Lung (tissue), 12 donors: ENCODE data around the gene ABCC10. TPM values are rescaled to one million over a fixed set of nuclear protein-coding genes. Genes with fewer than 3 reads are reported as not detected.

Experiments
- ATAC-seq: fragments of 200-7000 bp; cut with Tn5 transposase; one replicate; pipeline ENCODE4 v1.9.1; 2020; ENCODE audit warnings: moderate number of reproducible peaks; ENCODE audit not compliant: insufficient read depth, low FRiP score
- DNase-seq, 3 donors: peaks; one replicate each; pipeline ENCODE4 v3.0.0-alpha.2; 2013 to 2017
- H3K27ac ChIP-seq, 2 donors: one replicate each; pipeline ENCODE4 v1.5.1; 2013; ENCODE audit warnings: mild to moderate bottlenecking in 2 of 2, moderate library complexity in 2 of 2, control low read depth in 1 of 2, inconsistent platforms in 1 of 2, low read depth in 1 of 2, low read length in 1 of 2
- H3K27me3 ChIP-seq, 3 donors: one replicate each; pipeline ENCODE4 v1.5.1; 2013; ENCODE audit warnings: low read length in 2 of 3; ENCODE audit not compliant: control insufficient read depth in 3 of 3, insufficient read depth in 3 of 3
- H3K36me3 ChIP-seq, 4 donors: one replicate each; pipeline ENCODE4 v1.5.1; 2013; ENCODE audit warnings: low read length in 4 of 4, mild to moderate bottlenecking in 1 of 4, moderate library complexity in 1 of 4; ENCODE audit not compliant: control insufficient read depth in 4 of 4, insufficient read depth in 4 of 4
- H3K4me1 ChIP-seq, 5 donors: one replicate each; pipeline ENCODE4 v1.5.1; 2013; ENCODE audit warnings: low read length in 5 of 5, mild to moderate bottlenecking in 2 of 5, moderate library complexity in 1 of 5; ENCODE audit not compliant: control insufficient read depth in 5 of 5, insufficient read depth in 5 of 5
- H3K4me3 ChIP-seq: one replicate; pipeline ENCODE4 v1.5.1; 2013; ENCODE audit warnings: mild to moderate bottlenecking, control low read depth, moderate library complexity
- H3K9ac ChIP-seq, 2 donors: one replicate each; pipeline ENCODE4 v1.5.1; 2013; ENCODE audit warnings: low read length in 2 of 2, control low read depth in 1 of 2; ENCODE audit not compliant: insufficient read depth in 1 of 2
- H3K9me3 ChIP-seq, 4 donors: one replicate each; pipeline ENCODE4 v1.5.1; 2013; ENCODE audit warnings: low read length in 3 of 4, mild to moderate bottlenecking in 1 of 4, moderate library complexity in 1 of 4; ENCODE audit not compliant: control insufficient read depth in 4 of 4, insufficient read depth in 3 of 4
- CTCF ChIP-seq: IDR thresholded peaks from 2 replicates; pipeline ENCODE4 v1.5.1; 2012; ENCODE audit warnings: mild to moderate bottlenecking; ENCODE audit errors: control extremely low read depth, extremely low read depth
- WGBS, 2 donors: extraction: QIAGEN DNeasy Blood & Tissue Kit; methylation state at CpG; one replicate each; pipeline ENCODE4 v1.1.7; 2013; 5-methylcytosine and 5-hydroxymethylcytosine counted together
- polyA plus RNA-seq, 2 donors: library from polyadenylated mRNA; stranded (reverse); fragments of 200-250 nt; gene quantifications; one replicate each; pipeline ENCODE4 v1.2.1, GENCODE V29; 2013
- total RNA-seq, 2 donors: library from RNA; depleted of rRNA in 1 of 2; stranded (reverse); fragments of >200 nt in 1 of 2; gene quantifications; one replicate each; pipeline ENCODE4 v1.2.1, GENCODE V29; 2014 to 2021
- donor health status: control.
- donor health status: control.
- donor health status: Bipolar disorder and iron deficiency.
- donor health status: healthy.
- donor health status: DM: yes; HTN: yes; CAD: no.

The ABCC10 gene
- total and polyA plus RNA-seq, 4 donors, result 15.7 to 43.3 (median 26.2) TPM

- H3K36me3 ChIP-seq, result peaks cover 0 to 14% (median 4%) of the 10 kb centered on the region in 4 donors
- H3K9ac ChIP-seq, result no peak overlapping the region
- no peak for ATAC-seq
- no peaks in the 10 kb centered on the region for H3K27me3 ChIP-seq
- no peak for TF ChIP-seq CTCF
- DNase-seq, result no peak
- peaks cover 2 to 25% (median 8%) of the 10 kb centered on the region in 5 donors for H3K4me1 ChIP-seq
- no peaks in the 10 kb centered on the region for H3K9me3 ChIP-seq
- H3K27ac ChIP-seq, result no peak overlapping the region
- 86 to 94% methylated on average over 19 of the region's 19 CpGs for WGBS, 2 donors
- H3K4me3 ChIP-seq, result no peak overlapping the region
These were observed 4.9 kb downstream of the ABCC10 start for GRCh38 chr6:43432009-43432945.

- Histone ChIP-seq H3K9me3 (no peaks in the 10 kb centered on the region), H3K4me1 (peaks cover 2 to 27% (median 8%) of the 10 kb centered on the region in 5 donors), H3K36me3 (peaks cover 0 to 15% (median 4%) of the 10 kb centered on the region in 4 donors), H3K4me3 (no peak overlapping the region), H3K9ac (no peak overlapping the region), H3K27ac (no peak overlapping the region), H3K27me3 (no peaks in the 10 kb centered on the region)
- no peak for ATAC-seq
- no peak for DNase-seq
- no peak for TF ChIP-seq CTCF
- WGBS, 2 donors, result 83 to 97% methylated on average over 8 of the region's 8 CpGs
These were observed 5.8 kb downstream of the ABCC10 start for GRCh38 chr6:43433148-43433547.

DNA sequence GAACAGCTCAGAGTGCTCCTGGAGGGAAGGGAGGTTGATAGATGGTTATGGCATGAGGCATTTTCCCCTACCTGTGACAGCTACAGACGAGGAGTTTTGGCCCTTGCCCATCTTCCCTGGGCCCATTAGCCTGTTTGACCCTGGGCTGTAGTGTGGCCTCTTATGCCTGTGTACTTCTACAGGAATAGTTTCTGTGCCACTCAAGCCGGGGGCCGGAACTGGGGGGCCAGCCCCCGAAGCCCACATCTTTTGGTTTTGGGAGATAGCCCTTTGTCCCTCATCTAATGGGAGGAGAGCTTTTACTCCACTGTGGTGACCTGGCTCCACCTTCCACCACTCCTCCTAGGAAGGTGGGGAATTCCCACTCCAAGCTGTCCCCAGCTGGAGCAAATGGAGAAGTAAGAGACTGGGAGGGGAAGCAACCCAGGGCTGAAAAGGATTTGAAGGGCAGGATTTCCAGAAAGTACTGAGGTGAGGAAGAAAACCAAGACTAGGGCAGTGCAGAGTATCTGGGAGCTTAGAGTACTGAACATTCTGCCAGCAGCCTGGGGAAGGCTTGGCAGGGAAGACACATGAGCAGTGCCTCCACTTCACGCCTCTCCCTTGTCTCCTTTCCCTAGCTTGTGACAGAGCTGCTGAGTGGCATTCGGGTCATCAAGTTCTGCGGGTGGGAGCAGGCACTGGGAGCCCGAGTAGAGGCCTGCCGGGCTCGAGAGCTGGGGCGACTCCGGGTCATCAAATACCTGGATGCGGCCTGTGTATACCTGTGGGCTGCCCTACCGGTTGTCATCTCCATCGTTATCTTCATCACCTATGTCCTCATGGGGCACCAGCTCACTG is 6.9 kb downstream of the ABCC10 start:
- Histone ChIP-seq H3K9me3 (no peaks in the 10 kb centered on the region), H3K4me3 (no peak overlapping the region), H3K27ac (no peak overlapping the region), H3K27me3 (no peaks in the 10 kb centered on the region), H3K36me3 (peaks cover 0 to 19% (median 6%) of the 10 kb centered on the region in 4 donors), H3K9ac (no peak overlapping the region), H3K4me1 (peaks cover 0 to 18% (median 7%) of the 10 kb centered on the region in 5 donors)
- no peak for DNase-seq
- no peak for ATAC-seq
- no peak for TF ChIP-seq CTCF
- 87 to 88% methylated on average over 15 of the region's 15 CpGs for WGBS, 2 donors
